KG1 (cell line): ENCODE measurements around the gene CDH24.

ENCODE experiments used
- DNase-seq: peaks from one replicate; lab custom pipeline; 2025; lab: John Stamatoyannopoulos, UW

The CDH24 gene

DNA sequence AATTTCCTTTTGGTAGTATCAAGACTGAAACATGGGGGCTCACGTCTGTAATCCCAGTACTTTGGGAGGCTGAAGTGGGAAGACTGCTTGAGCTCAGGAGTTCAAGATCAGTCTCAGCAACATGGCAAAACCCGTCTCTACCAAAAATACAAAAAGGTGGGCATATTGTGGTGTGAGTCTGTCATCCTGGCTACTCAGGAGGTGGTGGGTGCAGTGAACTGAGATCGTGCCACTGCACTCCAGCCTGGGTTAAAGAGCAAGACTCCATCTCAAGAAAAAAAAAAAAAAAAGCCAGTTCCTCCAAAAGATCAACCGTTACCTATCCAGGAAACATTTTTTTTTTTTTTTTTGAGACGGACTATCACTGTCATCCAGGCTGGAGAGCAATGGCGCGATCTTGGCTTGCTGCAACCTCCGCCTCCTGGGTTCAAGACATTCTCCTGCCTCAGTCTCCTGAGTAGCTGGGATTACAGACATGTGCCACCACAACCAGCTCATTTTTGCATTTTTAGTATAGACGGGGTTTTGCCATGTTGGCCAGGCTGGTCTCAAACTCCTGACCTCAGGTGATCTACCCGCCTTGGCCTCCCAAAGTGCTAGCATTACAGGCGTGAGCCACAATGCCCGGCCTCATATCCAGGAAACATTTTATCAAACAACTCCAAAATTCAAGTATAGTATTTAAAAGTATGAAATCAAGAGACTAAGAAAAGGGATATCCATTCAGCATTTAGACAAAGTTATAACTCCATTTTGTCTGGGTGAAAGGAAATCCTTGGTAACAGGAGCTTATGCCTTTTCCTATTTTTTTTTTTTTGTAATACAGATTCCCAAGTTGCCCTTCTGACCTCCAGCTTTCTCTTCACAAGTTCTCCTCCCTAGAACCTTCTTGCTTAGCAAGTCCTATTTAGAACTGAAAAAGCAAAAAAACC, 34.2 kb upstream of the CDH24 start:
- no peak for DNase-seq

DNA sequence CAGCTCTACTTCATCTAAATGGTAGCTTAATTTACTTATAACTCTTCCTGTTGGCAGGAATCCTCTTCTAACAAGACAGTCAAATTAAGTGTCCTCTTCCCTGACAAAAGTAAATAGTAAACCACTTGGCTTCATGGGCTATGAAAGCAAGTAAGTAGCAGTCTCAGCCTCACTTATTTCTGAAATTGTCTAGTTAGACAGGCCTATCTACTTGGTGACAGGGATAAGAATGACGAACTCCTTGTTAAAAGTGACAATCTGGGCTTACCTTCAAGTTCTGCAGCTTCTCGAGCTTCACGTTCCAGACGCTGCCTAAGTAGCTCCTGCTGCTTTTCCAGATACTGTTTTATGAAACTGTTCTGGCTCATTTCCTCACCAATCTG, 32.9 kb upstream of the CDH24 start:
- no peak for DNase-seq

DNA sequence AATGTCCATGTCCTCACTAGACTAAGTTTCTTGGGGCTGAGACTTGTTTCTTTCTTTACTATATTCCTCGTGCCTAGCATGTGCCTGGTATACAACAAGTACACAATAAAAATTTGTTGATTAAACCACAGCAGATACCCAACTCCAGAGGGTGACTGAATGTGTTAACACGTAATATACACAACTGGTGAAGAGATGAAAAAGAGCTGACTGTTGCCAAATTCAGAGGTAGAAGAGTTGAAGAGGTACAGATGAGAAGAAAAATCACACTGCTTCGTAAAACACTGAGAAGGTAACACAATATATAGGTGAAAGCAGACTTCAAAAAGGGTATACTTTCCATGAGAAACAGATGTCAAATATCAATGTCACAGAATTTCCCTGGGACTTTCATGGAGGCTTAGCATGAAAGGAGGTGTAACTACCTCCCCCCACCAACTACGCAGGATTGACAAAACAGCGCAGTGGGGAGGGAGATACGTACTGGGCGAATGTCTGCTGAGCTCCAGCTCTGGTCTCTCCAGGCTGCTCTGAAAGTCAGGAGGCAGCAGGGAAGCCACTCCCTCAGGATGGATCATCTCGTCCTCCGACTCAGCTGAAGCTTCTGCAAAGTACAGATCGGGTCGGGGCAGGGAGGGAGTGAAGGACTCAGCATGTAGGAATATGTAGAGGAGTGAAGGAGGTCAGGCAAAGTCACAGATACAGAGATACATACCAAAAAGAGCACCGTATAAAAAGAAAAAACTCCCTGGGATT, 32.4 kb upstream of the CDH24 start:
- no peak for DNase-seq

DNA sequence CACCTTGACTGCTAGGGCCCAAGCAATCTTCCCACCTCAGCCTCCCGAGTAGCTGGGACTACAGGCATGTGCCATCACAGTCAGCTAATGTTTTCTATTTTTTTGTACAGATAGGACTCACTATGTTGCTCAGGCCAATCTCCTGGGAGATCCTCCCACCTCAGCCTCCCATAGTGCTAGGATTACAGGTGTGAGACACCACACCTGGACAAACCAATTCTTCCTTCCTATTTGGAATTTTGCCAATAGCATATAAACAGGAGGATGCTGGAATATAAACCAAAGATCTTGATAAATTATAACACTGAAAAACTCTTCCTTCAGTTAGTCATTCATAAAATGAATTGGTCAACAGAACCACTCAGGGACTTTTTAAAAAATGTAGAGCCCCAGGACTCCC, 29.2 kb upstream of the CDH24 start:
- no peak for DNase-seq

- DNase-seq, result no peak
Observed at GRCh38 chr14:23085458-23085857, 28.1 kb upstream of the CDH24 start.

DNA sequence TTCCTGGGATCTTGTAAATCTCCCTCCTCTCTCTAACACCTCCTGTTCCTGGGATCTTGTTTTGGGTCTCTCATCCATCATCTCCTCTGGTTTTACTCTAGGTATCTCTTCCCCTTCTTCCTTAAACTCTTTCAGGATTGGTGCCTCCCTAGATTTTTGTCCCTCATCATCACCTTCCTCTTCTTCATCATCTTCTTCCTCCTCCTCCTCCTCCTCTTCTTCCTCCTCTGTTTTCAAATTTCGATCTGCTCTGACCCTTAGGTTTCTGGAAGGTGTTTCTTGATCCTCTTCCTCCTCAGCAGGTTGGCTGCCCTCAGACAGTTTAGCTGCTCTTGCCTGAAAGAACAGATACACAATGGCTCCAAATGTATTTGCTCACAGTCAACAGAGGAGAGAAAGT, 23.2 kb upstream of the CDH24 start:
- no peak for DNase-seq

DNA sequence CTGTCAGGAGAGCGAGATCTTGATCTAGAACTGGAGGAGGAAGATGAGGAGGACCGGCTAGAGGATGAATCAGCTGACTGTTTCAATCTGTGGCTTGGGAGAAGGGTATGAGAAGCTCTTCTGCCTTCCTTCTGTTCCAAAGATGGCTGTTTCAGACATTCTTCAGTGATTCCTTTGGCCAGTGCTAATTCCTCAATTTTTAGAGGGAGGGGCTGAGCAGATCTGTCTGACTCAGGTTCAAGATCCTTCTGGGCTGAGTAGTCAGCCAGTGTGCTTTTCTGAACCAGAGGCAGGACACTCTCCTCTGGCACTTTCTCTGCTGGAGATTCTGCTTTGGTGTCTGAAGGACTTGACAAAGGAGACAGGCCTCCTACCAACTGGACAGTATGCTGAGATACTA, 22.4 kb upstream of the CDH24 start:
- no peak for DNase-seq

- DNase-seq, result no peak
Observed at GRCh38 chr14:23078692-23079116, 21.4 kb upstream of the CDH24 start.

DNA sequence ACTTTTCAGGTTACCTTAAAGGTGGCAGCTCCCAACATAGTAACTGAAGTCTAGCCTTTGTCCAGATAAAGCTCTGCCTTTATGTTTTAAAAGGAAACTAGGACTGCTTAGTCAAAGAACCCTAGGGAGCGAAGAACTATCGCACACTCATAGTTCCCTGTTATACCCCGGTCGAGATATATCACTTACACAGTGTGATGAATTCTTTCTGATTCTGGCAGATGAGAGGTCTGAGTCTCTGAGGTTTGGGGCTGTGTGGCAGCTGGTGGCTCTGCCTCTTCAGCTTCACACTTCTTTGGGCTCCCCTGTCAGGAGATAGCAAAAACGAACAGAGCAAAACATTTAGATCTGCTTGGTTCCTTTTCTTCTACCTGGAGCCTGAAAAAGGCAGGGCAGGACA, 20.6 kb upstream of the CDH24 start:
- no peak for DNase-seq

GRCh38 chr14:23076785-23077408, 19.6 kb upstream of the CDH24 start:
- no peak for DNase-seq

- no peak for DNase-seq
Observed at GRCh38 chr14:23074906-23075305, 17.6 kb upstream of the CDH24 start.

- DNase-seq, result no peak
Observed at GRCh38 chr14:23071921-23072539, 14.7 kb upstream of the CDH24 start.

GRCh38 chr14:23071244-23071920, 14.1 kb upstream of the CDH24 start:
- no peak for DNase-seq

- no peak for DNase-seq
Observed at GRCh38 chr14:23070262-23071129, 13.2 kb upstream of the CDH24 start.

DNA sequence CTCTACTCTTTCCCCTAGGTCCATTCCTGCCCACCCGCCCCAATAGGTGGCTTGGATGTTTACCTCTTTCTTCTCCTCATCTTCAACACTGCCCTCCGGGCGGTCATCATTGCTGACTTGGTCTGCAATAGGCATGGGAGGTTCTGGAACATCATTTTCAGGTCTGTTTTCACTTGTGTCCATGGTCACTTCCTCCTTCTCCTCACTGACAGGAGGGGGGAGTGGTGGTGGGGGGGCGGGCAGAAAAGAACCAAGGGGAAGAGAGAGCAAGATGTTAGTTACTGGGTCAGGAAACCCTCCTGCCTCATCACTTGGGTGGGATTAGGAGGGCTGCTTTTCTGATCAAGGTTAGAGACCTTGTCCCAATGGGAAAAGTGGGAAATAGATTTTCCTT, 12.1 kb upstream of the CDH24 start:
- no peak for DNase-seq

DNA sequence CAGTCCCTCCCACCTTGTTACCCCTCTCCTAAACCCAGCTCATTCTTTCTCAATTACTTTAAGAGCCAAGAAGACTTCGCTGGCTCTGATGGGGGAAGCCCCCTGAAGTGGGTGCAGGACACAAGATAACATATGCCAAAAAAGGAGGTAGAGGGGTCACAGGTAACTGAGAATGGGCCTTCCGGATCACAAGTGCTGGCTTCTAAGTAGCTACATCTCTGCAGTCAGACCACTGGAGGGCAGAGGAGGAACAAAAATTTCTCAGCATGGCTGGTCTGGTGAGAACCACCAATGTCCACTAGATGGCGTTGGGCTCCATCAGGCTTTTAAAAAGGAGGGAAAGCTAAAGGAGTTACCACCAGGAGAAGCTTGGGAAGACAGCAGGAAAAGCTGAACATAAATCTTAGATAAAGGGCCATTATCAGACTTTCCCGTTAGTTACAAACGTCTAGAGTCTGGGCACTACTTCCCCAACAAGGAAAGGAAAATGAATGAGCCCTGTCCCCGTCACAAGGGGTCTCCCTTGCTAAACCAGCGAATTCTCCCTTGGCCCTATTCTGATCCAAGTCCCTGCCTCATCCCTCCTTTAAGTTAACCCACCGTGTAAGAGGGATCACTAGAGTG, 11.6 kb upstream of the CDH24 start:
- no peak for DNase-seq

- no peak for DNase-seq
Observed at GRCh38 chr14:23067847-23068788, 10.8 kb upstream of the CDH24 start.

DNA sequence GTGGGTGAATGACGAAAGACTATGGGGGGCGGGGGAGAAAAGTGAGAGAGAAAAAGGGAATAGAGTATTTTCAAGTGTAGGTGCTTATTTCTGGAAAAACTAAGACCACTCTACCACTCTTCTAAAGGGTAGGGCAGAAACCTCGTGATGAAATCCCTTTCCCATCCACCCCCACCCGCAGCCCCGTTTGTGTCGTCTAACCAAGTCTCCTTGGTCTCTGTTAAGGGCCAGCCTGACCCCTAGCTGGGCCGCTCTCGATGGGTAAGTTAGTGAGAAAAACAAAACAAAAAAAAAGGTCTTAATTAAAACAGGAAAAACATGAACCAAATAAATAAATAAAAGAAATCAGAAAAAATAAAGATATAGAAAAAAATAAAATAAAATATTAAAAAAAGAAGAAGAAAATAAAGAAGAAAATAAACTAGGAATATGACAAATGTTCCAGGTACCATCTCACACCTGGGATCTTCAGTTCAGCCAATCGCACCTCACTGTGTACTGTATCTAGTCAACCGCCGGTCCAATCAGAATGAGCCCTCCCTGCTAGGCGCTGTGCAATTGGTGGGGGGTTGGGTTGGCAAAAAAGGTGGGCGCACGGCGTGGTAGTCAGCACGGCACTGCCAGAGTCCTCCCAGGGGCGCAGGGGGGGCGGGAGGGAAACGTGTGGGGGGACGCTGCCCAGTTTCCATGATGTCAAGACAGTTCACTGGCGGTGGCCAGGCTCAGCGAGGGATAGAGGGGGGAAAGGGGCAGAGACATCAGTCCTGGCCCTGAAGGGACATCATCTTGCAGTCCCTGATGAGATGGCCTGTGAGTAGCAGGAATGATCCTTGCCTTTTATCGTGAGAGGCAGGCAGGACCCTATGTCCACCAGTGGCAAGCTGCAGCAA, 9.8 kb upstream of the CDH24 start:
- no peak for DNase-seq
